Tibial nerve (tissue), 4 donors: Measurements from ENCODE around the gene PAK1. TPM values are rescaled to one million over a fixed set of nuclear protein-coding genes. Genes with fewer than 3 reads are reported as not detected.
"Not testable (repeated sequence)": the region's sequence is repeated elsewhere in the genome, so short reads cannot be mapped to it uniquely, and the experiment has no call there.

Experiments used
- DNase-seq, 2 donors: peaks; one replicate each; pipeline ENCODE4 v3.0.0-alpha.2; 2019; ENCODE audit warnings: low spot score in 2 of 2
- H3K27ac ChIP-seq, 4 donors: fragments of 200-600 bp; sonication (generic) in 3 of 4; one replicate each; pipeline ENCODE4 v1.5.1; 2017 to 2019; ENCODE audit warnings: mild to moderate bottlenecking in 1 of 4
- H3K27me3 ChIP-seq, 2 donors: fragments of 200-600 bp; sonication (generic) in 1 of 2; one replicate each; pipeline versions ENCODE4 v1.5.1 to v1.6.0; 2017 to 2019
- H3K36me3 ChIP-seq, 3 donors: fragments of 200-600 bp; sonication (generic); one replicate each; pipeline ENCODE4 v1.5.1; 2018 to 2019
- H3K4me1 ChIP-seq, 4 donors: fragments of 200-600 bp; sonication (generic) in 3 of 4; one replicate each; pipeline ENCODE4 v1.5.1; 2017 to 2019
- H3K4me3 ChIP-seq, 4 donors: fragments of 200-600 bp; sonication (generic) in 3 of 4; one replicate each; pipeline ENCODE4 v1.5.1; 2017 to 2019; ENCODE audit warnings: mild to moderate bottlenecking in 1 of 4, moderate library complexity in 1 of 4
- H3K9me3 ChIP-seq, 4 donors: fragments of 200-600 bp; sonication (generic) in 3 of 4; one replicate each; pipeline ENCODE4 v1.5.1; 2017 to 2019
- CTCF ChIP-seq, 5 experiments: fragments of 200-600 bp in 3 of 5; fragments of 450-650 bp in 2 of 5; sonication (generic) in 3 of 5; IDR thresholded peaks; one replicate each; pipeline ENCODE4 v1.5.1; 2016 to 2019; ENCODE audit warnings: antibody characterized with exemption in 5 of 5, mild to moderate bottlenecking in 3 of 5, moderate library complexity in 2 of 5
- EP300 ChIP-seq, 2 donors: sonication (generic); formaldehyde crosslinking; IDR thresholded peaks; one replicate each; pipeline ENCODE4 v1.6.1; 2017; ENCODE audit warnings: antibody characterized with exemption in 2 of 2, mild to moderate bottlenecking in 1 of 2
- POLR2A ChIP-seq, 2 donors: fragments of 450-650 bp; IDR thresholded peaks; one replicate each; pipeline ENCODE4 v1.6.1; 2017; ENCODE audit warnings: antibody characterized with exemption in 2 of 2, mild to moderate bottlenecking in 2 of 2, moderate library complexity in 2 of 2
- WGBS, 2 donors: methylation state at CpG; one replicate each; pipeline ENCODE4 v1.1.5; 2018; 5-methylcytosine and 5-hydroxymethylcytosine counted together
- total RNA-seq, 4 donors: library from RNA; depleted of rRNA; stranded (reverse); fragments of >200 nt; gene quantifications; one replicate each; pipeline ENCODE4 v1.1.0, GENCODE V29; 2016

PAK1 gene
- total RNA-seq, 4 donors from 2014 or later: 13.9 to 28.5 (median 25.4) TPM

GRCh38 chr11:77501758-77502157, 27.9 kb upstream of the PAK1 start:
- Histone ChIP-seq H3K27ac (no peak overlapping the region), H3K4me3 (no peak overlapping the region), H3K36me3 (no peaks in the 10 kb centered on the region), H3K27me3 (no peaks in the 10 kb centered on the region), H3K4me1 (no peaks in the 10 kb centered on the region), H3K9me3 (no peaks in the 10 kb centered on the region)
- no peak for DNase-seq
- 50 to 52% methylated on average over 2 of the region's 2 CpGs for WGBS, 2 donors
- TF ChIP-seq EP300 (IDR thresholded peaks at IDR 0.05) (no peak), CTCF (IDR thresholded peaks at IDR 0.05) (no peak), POLR2A (IDR thresholded peaks at IDR 0.05) (no peak)

- Histone ChIP-seq H3K27me3 (no peaks in the 10 kb centered on the region), H3K36me3 (no peaks in the 10 kb centered on the region), H3K27ac (no peak overlapping the region), H3K9me3 (no peaks in the 10 kb centered on the region), H3K4me1 (no peaks in the 10 kb centered on the region), H3K4me3 (no peak overlapping the region)
- no peak for DNase-seq
- TF ChIP-seq CTCF (IDR thresholded peaks at IDR 0.05) (no peak), EP300 (IDR thresholded peaks at IDR 0.05) (no peak), POLR2A (IDR thresholded peaks at IDR 0.05) (no peak)
- WGBS, 2 donors: 10 to 17% methylated on average over 1 of the region's 1 CpG
Measured at GRCh38 chr11:77497368-77497767, 23.5 kb upstream of the PAK1 start.

GRCh38 chr11:77495526-77495925, 21.6 kb upstream of the PAK1 start:
- TF ChIP-seq EP300 (IDR thresholded peaks at IDR 0.05) (no peak), CTCF (IDR thresholded peaks at IDR 0.05) (no peak), POLR2A (IDR thresholded peaks at IDR 0.05) (no peak)
- H3K4me1 ChIP-seq: no peaks in the 10 kb centered on the region
- no peak for DNase-seq
- H3K4me3 ChIP-seq: no peak overlapping the region
- no peaks in the 10 kb centered on the region for H3K27me3 ChIP-seq
- WGBS, 2 donors: 94 to 95% methylated on average over 1 of the region's 1 CpG
- H3K36me3 ChIP-seq: no peaks in the 10 kb centered on the region
- H3K27ac ChIP-seq: no peak overlapping the region
- no peaks in the 10 kb centered on the region for H3K9me3 ChIP-seq

DNA sequence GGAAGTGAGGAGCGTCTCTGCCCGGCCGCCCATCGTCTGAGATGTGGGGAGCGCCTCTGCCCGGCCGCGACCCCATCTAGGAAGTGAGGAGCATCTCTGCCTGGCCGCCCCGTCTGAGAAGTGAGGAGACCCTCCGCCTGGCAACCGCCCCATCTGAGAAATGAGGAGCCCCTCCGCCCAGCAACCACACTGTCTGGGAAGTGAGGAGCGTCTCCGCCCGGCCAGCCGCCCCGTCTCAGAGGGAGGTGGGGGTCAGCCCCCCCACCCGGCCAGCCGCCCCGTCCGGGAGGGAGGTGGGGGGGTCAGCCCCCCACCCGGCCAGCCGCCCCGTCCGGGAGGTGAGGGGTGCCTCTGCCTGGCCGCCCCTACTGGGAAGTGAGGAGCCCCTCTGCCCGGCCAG, 16.1 kb upstream of the PAK1 start:
- not testable (repeated sequence) for H3K27ac ChIP-seq, DNase-seq, H3K9me3 ChIP-seq, H3K27me3 ChIP-seq, H3K4me3 ChIP-seq, H3K4me1 ChIP-seq, H3K36me3 ChIP-seq
- 94 to 100% methylated on average over 5 to 21 of the region's 28 CpGs for WGBS, 2 donors

GRCh38 chr11:77487790-77488189, 13.9 kb upstream of the PAK1 start:
- WGBS, 2 donors: 88 to 96% methylated on average over 2 of the region's 2 CpGs
- no peak for TF ChIP-seq EP300 (IDR thresholded peaks at IDR 0.05)
- no peak for TF ChIP-seq POLR2A (IDR thresholded peaks at IDR 0.05)
- TF ChIP-seq CTCF (IDR thresholded peaks at IDR 0.05): no peak

DNA sequence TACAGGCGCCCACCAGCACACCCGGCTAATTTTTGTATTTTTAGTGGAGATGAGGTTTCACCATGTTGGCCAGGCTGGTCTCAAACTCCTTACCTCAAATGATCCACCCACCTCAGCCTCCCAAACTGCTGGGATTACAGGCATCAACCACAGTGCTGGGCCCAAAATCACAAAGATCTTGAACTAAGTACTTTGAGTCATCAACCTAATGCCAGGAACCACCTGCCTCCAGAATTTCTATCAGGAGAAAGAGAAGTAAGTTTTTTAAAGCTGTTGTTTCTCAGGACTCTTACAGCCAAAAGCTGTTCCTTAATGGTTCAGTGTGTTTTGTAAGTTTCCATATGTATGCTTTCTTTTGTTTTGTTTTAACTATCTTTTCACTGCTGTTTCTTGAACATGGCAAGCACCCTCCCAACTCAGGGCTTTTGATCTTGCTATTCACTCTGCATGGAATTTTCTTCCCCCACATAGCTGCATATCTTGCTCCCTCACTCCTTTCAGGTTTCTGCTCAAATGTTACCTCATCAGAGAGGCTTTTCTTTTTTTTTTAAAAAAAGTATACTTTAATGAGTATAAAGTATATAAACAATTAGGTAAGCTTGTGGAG, 6.0 kb upstream of the PAK1 start:
- 90 to 91% methylated on average over 2 of the region's 2 CpGs for WGBS, 2 donors
- TF ChIP-seq EP300 (IDR thresholded peaks at IDR 0.05) (no peak), CTCF (IDR thresholded peaks at IDR 0.05) (no peak), POLR2A (IDR thresholded peaks at IDR 0.05) (no peak)
- DNase-seq: no peak
- Histone ChIP-seq H3K27ac (no peak overlapping the region), H3K27me3 (no peaks in the 10 kb centered on the region), H3K9me3 (no peaks in the 10 kb centered on the region), H3K4me1 (no peaks in the 10 kb centered on the region), H3K36me3 (no peaks in the 10 kb centered on the region), H3K4me3 (no peak overlapping the region)

More at GRCh38 chr11:77487790-77488189, 13.9 kb upstream of the PAK1 start:
- H3K4me1 ChIP-seq: no peaks in the 10 kb centered on the region
- no peak overlapping the region for H3K27ac ChIP-seq
- no peaks in the 10 kb centered on the region for H3K27me3 ChIP-seq
- no peak for DNase-seq
- no peaks in the 10 kb centered on the region for H3K36me3 ChIP-seq
- peaks cover 0 to 9% (median 0%) of the 10 kb centered on the region in 4 donors for H3K9me3 ChIP-seq
- H3K4me3 ChIP-seq: no peak overlapping the region
